CD4-positive, alpha-beta T cell (primary cell): ENCODE results near the gene COL15A1. TPM values are rescaled to one million over a fixed set of nuclear protein-coding genes. Genes with fewer than 3 reads are reported as not detected.

Experiments used
- ATAC-seq: fragments of 200-7000 bp; cut with Tn5 transposase; one replicate; pipeline ENCODE4 v1.10.0; 2022; ENCODE audit warnings: mild to moderate bottlenecking; ENCODE audit not compliant: poor library complexity
- CTCF ChIA-PET: fragments of 350-600 bp; sonication (Branson Sonifier 250); formaldehyde crosslinking; loops from one replicate; lab custom pipeline; 2021; ENCODE audit warnings: antibody characterized with exemption, inconsistent platforms; lab: Charles Lee
- POLR2A ChIA-PET: fragments of 350-600 bp; sonication (Branson Sonifier 250); formaldehyde crosslinking; loops from one replicate; lab custom pipeline; 2021; ENCODE audit warnings: antibody characterized with exemption, inconsistent platforms; lab: Charles Lee
- DNase-seq, 14 experiments: peaks; one replicate each; pipeline ENCODE4 v3.0.0-alpha.2; 2013 to 2020; ENCODE audit warnings: mixed read lengths in 2 of 14
- H3K27ac ChIP-seq, 2 donors: one replicate each; pipeline versions ENCODE4 v1.5.1 to v1.7.0; 2013; ENCODE audit warnings: low read length in 2 of 2, low read depth in 1 of 2, mild to moderate bottlenecking in 1 of 2
- H3K27me3 ChIP-seq, 2 experiments: 1 replicate in 1 of 2; 2 replicates in 1 of 2; pipeline versions ENCODE4 v1.6.1 to v1.7.0; 2013; ENCODE audit warnings: low read length in 2 of 2, control low read depth in 1 of 2, mild to moderate bottlenecking in 1 of 2, moderate library complexity in 1 of 2; ENCODE audit not compliant: insufficient read depth in 2 of 2, control insufficient read depth in 1 of 2
- H3K36me3 ChIP-seq: one replicate; pipeline ENCODE4 v1.6.1; 2013; ENCODE audit warnings: low read length, control low read depth; ENCODE audit not compliant: insufficient read depth
- H3K4me1 ChIP-seq: one replicate; pipeline ENCODE4 v1.6.1; 2013; ENCODE audit warnings: low read length, control low read depth; ENCODE audit not compliant: insufficient read depth
- H3K4me3 ChIP-seq: one replicate; pipeline ENCODE4 v1.5.1; 2013; ENCODE audit warnings: mild to moderate bottlenecking, low read length, moderate library complexity
- H3K9me3 ChIP-seq, 2 experiments: 1 replicate in 1 of 2; 2 replicates in 1 of 2; pipeline versions ENCODE4 v1.6.1 to v1.7.0; 2013; ENCODE audit warnings: low read length in 2 of 2, mild to moderate bottlenecking in 2 of 2, control low read depth in 1 of 2, moderate library complexity in 1 of 2; ENCODE audit not compliant: control insufficient read depth in 1 of 2, insufficient read depth in 1 of 2
- H3K27ac Mint-ChIP-seq: one replicate; pipeline ENCODE4 v1.8.0; 2020; ENCODE audit warnings: mixed read lengths
- H3K27me3 Mint-ChIP-seq: one replicate; pipeline ENCODE4 v1.8.0; 2021; ENCODE audit warnings: mixed read lengths
- H3K36me3 Mint-ChIP-seq: one replicate; pipeline ENCODE4 v1.8.0; 2021; ENCODE audit warnings: low read depth, mixed read lengths
- H3K4me1 Mint-ChIP-seq: one replicate; pipeline ENCODE4 v1.8.0; 2021; ENCODE audit warnings: low read depth, mixed read lengths
- H3K4me3 Mint-ChIP-seq: one replicate; pipeline ENCODE4 v1.8.0; 2020; ENCODE audit warnings: mild to moderate bottlenecking, mixed read lengths
- H3K9me3 Mint-ChIP-seq: one replicate; pipeline ENCODE4 v1.8.0; 2020; ENCODE audit warnings: mixed read lengths
- CTCF ChIP-seq: fragments of 200-600 bp; IDR thresholded peaks from one replicate; pipeline ENCODE4 v1.8.0; 2022; ENCODE audit warnings: antibody characterized with exemption, mild to moderate bottlenecking
- intact Hi-C, 2 experiments: fragments of 100-400 bp; cut with DNase I in 1 of 2; cut with micrococcal nuclease in 1 of 2; formaldehyde crosslinking; loops; one replicate each; pipeline versions ENCODE4 v1.15.1 to v1.9.0; 2023 to 2025; cut with DNase I, micrococcal nuclease
- total RNA-seq, 174 experiments: library from RNA in 2 of 174; stranded (reverse) in 2 of 174; gene quantifications; one replicate each; pipeline ENCODE4 v1.2.3 and lab custom pipeline; 2021 to 2026

COL15A1 gene
- total RNA-seq, 2 experiments from 2014 or later: not detected

GRCh38 chr9:99030610-99031109, 87.0 kb downstream of the COL15A1 start:
- Histone ChIP-seq H3K27ac (no peak overlapping the region), H3K4me1 (peaks cover 29% of the 10 kb centered on the region), H3K9me3 (no peaks in the 10 kb centered on the region), H3K4me3 (no peak overlapping the region), H3K36me3 (no peaks in the 10 kb centered on the region), H3K27me3 (no peaks in the 10 kb centered on the region)
- ChIA-PET POLR2A (no interaction called here), CTCF (no interaction called here)
- Mint-ChIP-seq H3K4me3 (no peak overlapping the region), H3K27ac (no peak overlapping the region), H3K4me1 (peaks cover 46% of the 10 kb centered on the region), H3K36me3 (no peaks in the 10 kb centered on the region), H3K9me3 (no peaks in the 10 kb centered on the region), H3K27me3 (no peaks in the 10 kb centered on the region)
- ATAC-seq (no peak), DNase-seq (no peak)
- intact Hi-C loops: no loop called here
- no peak for TF ChIP-seq CTCF

GRCh38 chr9:99031319-99031718, 87.6 kb downstream of the COL15A1 start:
- H3K36me3 Mint-ChIP-seq: no peaks in the 10 kb centered on the region
- H3K4me3 ChIP-seq: no peak overlapping the region
- TF ChIP-seq CTCF: no peak
- H3K27ac ChIP-seq: no peak overlapping the region
- no peaks in the 10 kb centered on the region for H3K27me3 ChIP-seq
- H3K4me1 ChIP-seq: peaks cover 26% of the 10 kb centered on the region
- H3K4me1 Mint-ChIP-seq: peaks cover 48% of the 10 kb centered on the region
- no peaks in the 10 kb centered on the region for H3K9me3 ChIP-seq
- intact Hi-C loops: no loop called here
- no peaks in the 10 kb centered on the region for H3K27me3 Mint-ChIP-seq
- no peak overlapping the region for H3K4me3 Mint-ChIP-seq
- DNase-seq (no peak), ATAC-seq (no peak)
- ChIA-PET POLR2A (no interaction called here), CTCF (no interaction called here)
- no peaks in the 10 kb centered on the region for H3K36me3 ChIP-seq
- no peaks in the 10 kb centered on the region for H3K9me3 Mint-ChIP-seq
- H3K27ac Mint-ChIP-seq: no peak overlapping the region

DNA sequence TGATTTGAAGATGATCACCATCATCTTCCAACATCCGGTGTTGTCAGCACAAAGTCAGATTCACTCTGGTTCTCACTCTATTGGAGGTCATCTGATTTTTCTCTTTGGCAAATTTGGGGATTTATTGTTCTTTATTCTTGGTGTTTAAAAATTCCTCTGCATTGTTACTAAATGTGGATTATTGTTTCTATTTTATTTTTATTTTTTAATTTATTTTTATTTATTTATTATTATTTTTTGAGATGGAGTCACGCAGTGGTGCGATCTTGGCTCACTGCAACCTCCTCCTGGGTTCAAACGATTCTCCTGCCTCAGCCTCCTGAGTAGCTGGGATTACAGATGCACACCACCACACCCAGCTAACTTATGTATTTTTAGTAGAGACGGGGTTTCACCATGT, 88.3 kb downstream of the COL15A1 start:
- intact Hi-C loops: no loop called here
- Histone ChIP-seq H3K4me1 (peaks cover 19% of the 10 kb centered on the region), H3K27me3 (no peaks in the 10 kb centered on the region), H3K4me3 (no peak overlapping the region), H3K27ac (no peak overlapping the region), H3K36me3 (no peaks in the 10 kb centered on the region), H3K9me3 (no peaks in the 10 kb centered on the region)
- Mint-ChIP-seq H3K4me1 (peaks cover 41% of the 10 kb centered on the region), H3K27ac (no peak overlapping the region), H3K9me3 (no peaks in the 10 kb centered on the region), H3K36me3 (no peaks in the 10 kb centered on the region), H3K4me3 (no peak overlapping the region), H3K27me3 (no peaks in the 10 kb centered on the region)
- ATAC-seq (no peak), DNase-seq (no peak)
- ChIA-PET CTCF (no interaction called here), POLR2A (no interaction called here)
- TF ChIP-seq CTCF: no peak
